ENCODE results near the gene XPR1. TPM values are rescaled to one million over a fixed set of nuclear protein-coding genes. Genes with fewer than 3 reads are reported as not detected.
"Not testable (repeated sequence)": the region's sequence is repeated elsewhere in the genome, so short reads cannot be mapped to it uniquely, and the experiment has no call there.

Gene XPR1
- polyA plus RNA-seq, 1 donor = 9.3 TPM

DNA sequence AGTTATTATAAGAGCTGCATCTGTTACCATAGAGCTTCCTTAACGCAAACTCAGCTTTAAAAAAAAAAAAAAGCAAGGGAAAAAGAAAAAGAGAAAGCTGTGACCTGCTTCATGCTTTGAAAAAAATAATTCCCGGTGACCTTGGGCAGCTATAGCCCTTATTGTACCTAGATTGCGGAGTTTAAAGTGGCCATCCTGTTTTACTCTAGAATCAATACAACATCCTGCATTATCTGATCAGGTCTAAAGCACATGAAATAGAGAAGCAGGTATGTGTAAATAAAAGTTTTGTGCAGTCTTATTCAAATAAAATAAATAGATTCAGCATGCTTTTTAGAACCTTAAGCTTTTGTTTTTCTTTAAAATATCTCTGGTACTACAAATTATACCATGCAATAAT, 154.1 kb downstream of the XPR1 start:
- no peak for DNase-seq

GRCh38 chr1:180786624-180787023, 154.8 kb downstream of the XPR1 start:
- DNase-seq = no peak

DNA sequence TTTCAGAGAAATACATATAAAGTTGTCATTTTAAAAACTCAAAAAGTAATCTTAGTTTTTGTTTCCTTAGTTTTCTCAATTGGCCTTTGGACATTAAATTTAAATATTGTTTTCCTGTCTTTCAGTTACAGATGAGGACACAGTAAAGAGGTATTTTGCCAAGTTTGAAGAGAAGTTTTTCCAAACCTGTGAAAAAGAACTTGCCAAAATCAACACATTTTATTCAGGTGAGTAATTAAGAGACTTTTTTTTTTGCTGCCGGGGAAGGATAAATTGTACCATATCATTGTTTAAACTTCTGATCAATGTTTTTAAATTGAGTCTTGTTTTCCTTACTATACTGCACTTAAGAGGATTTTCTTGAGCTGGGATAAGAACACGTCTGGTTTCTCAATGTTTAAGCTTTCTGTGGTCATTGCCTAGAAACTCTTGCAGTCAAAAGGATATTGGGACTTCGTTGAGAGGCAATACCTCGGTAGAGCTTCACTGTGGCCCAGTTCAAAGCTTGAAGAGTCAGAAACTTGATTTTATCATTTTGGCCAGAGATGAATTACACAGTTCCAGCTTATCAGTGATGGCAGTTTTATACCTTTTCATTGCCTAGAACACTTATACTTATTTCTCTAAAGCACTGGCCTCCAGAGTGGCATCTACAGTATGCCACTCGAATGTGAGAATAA, 155.9 kb downstream of the XPR1 start:
- no peak for DNase-seq

GRCh38 chr1:180789460-180789859, 157.6 kb downstream of the XPR1 start:
- no peak for DNase-seq

- not testable (repeated sequence) for DNase-seq
Measured at GRCh38 chr1:180791152-180791551, 159.3 kb downstream of the XPR1 start.

GRCh38 chr1:180791806-180792205, 160.0 kb downstream of the XPR1 start:
- DNase-seq = no peak

DNA sequence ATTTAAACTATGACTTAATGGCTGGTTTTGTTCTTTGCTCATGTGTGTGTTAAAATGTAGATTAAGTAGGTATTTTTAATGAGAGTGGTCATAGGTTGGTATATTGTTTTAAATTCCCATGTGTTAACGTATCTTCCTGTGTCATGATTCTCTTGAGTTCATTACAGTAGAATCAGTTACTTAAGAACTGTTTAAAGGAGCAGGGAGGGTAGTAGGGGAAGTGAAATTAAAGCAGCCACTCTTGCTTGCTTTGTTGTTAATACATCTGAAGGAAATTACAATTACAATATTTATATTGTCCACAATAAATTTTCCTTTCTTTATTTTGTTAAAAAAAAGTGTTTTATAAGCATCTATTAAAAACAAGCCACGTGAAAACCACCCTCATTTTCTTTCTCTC, 161.6 kb downstream of the XPR1 start:
- DNase-seq = no peak

DNA sequence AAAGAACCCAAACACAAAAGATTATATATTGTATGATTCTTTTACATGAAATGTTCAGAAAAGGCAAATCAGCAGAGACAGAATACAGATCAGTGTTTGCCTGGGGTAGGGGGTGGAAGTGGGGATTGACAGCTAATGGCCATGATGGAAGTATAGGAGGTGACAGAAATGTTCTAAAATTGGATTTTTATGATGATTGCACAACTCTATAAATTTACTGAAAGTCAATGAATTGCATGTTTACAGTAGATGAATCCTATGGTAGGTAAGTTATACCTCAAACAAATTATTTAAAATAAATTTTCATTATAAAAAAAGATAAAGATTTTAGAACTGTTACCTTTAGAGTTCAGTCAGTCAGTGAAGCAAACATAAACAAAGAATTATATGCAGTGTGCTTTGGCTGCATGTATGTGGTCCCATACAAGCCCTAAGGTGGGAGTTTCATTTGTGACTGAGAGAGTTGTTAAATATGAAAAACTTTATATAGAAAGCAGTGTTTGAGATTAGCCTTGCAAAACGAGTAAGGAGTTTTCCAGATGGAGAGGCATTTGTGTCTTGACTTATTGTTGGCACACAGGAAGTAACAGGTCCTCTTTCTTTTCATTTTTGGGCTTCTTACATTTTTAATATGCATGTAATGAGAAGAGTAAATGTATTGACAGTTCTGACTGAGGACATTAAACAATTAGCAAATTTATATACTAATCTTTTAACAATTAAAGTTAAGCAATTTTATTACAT, 165.2 kb downstream of the XPR1 start:
- DNase-seq = peak; percentile 1

- DNase-seq = no peak
Measured at GRCh38 chr1:180800945-180801344, 169.1 kb downstream of the XPR1 start.

DNA sequence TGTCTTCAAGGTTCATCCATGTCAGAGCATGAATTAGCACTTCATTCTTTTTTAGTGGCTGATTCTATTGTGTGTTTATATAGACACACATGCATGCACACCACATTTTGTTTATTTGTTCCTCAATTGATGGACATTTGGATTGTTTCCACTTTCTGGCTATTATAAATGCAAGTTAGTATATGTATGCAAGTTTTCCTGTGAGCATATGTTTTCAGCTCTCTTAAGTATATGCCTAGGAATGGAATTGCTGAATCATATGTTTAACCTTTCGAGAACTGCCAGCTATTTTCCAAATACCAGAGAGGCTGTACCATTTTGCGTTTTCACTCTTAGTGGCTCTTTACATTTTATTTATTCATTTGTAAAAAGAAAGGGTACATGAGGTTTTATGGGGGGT, 171.0 kb downstream of the XPR1 start:
- no peak for DNase-seq

DNA sequence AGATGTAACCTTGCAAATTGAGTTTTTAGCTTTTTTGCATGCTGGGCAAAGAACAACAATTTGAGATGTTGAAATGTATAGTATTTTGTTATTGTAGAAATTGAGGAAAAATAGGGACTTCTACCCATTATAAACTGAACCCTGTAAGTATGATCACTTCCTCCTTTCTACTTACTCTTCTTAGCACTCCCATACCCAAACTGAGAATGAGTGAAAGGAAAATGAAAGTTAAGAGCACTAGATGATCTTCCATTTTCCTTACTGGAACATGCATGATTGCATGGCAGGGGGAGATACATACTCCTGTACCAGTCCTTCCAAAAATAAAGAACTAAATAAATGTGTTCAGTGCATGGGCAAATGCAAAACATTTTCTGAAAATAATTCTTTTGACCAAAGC, 173.5 kb downstream of the XPR1 start:
- no peak for DNase-seq

DNA sequence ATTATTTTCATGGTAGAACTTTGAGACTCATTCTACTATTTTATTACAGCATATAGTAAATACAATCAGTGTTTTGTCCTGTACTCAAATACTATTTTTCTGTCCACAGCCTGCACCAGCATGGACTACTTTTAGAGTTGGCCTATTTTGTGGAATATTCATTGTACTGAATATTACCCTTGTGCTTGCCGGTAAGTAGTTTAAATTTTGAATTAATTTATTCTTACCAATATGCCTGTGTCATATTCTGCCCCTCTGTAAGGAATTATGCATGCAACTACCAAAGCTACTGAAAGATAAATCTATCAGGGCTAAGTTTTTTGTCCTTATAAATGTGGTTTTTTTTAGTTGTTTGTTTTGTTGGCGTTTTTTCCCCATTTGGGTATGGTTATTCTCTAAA, 179.5 kb downstream of the XPR1 start:
- DNase-seq = no peak

- no peak for DNase-seq
Measured at GRCh38 chr1:180811886-180812285, 180.1 kb downstream of the XPR1 start.

DNA sequence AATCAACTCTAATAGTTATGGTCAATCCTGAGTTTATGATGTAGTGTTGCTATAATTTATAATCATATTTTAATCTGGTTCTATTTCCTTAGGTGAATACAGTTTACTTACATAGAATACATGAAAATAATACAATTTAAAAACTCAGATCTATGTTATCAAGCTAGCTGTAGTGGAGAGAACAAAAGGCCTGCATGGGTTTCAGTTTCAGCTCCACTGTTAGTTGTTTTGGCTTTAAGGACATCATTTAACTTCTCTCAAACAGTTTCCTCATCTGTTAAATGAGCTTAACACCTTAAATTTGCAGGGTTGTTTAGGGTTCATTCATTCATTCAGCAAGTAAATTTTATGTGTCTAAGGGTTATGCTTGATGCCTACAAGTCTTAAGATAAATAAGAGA, 182.4 kb downstream of the XPR1 start:
- DNase-seq = no peak

GRCh38 chr1:180815188-180815587, 183.4 kb downstream of the XPR1 start:
- DNase-seq = no peak

DNA sequence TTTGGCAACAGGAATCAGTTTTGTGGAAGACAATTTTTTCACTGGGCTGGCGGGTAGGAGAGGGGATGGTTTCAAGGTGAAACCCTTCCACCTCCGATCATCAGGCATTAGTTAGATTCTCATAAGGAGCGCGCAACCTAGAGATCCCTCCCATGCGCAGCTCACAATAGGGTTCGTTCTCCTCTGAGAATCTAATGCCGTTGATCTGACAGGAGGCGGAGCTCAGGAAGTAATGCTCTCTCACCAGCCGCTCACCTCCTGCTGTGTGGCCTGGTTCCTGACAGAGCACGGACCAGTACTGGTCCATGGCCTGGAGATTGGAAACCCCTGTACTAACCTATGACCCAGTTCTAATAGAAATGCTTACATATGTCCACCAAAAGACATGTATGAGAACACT, 184.3 kb downstream of the XPR1 start:
- DNase-seq = no peak

DNA sequence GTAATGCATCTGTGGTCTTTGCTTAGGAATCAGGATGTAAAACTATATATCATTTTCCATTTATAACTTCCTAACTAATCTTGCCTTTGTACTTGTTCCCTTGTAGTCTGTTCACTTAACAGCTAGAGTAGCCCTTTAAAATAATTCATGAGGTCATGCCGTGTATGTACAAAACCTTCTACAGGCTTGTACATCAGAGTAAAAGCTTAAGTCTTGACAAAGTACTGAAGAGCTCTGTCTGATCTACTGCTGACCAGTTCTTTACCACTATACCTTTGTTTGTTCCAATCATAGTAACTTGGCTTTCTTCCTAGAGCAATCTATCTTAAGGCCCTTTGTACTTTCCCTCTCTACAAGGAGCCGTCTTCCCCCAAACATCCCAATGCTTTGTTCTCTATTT, 190.1 kb downstream of the XPR1 start:
- no peak for DNase-seq

- DNase-seq = not testable (repeated sequence)
Measured at GRCh38 chr1:180831507-180831906, 199.7 kb downstream of the XPR1 start.

DNA sequence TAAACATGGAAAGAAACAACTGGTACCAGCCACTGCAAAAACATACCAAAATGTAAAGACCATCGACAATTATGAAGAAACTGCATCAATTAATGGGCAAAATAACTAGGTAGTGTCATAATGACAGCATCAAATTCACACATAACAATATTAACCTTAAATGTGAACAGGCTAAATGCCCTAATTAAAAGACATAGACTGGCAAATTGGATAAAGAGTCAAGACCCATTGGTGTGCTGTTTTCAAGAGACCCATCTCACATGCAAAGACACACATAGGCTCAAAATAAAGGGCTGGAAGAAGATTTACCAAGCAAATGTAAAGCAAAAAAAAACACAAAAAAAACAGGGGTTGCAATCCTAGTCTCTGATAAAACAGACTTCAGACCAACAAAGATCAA, 201.4 kb downstream of the XPR1 start:
- not testable (repeated sequence) for DNase-seq

DNA sequence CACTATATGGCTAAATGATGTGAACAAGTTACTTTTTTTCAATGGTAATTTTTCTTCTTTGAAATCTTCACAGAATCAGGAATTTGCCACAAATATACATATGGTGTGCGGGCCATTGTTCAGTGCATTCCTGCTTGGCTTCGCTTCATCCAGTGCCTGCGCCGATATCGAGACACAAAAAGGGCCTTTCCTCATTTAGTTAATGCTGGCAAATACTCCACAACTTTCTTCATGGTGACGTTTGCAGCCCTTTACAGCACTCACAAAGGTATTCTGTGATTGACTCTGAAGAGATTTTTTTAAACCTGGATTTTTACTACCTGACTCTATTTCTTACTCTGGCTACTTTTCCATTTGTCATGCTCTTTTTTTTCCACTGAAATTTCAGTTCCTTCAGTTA, 204.6 kb downstream of the XPR1 start:
- no peak for DNase-seq

DNA sequence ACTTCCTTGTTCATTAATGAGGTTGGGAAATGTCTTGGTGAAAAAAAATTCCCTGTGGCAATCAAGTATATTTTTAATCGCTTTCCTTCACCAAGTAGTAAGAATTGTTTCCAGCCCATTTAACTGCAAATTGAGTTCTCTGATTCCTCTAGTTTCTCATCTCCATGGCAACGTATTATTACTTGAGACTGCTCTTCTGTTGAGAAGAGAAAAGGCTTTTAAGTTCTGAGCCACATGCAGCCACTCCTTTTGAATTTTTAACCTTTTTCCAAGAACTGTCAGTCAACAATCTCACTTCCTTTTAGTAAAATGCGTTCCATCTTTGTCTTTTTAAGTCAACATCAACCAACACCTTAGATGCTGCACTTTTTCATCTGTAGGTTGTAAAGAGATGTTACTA, 205.2 kb downstream of the XPR1 start:
- no peak for DNase-seq

- DNase-seq = no peak
Measured at GRCh38 chr1:180838535-180838934, 206.7 kb downstream of the XPR1 start.

DNA sequence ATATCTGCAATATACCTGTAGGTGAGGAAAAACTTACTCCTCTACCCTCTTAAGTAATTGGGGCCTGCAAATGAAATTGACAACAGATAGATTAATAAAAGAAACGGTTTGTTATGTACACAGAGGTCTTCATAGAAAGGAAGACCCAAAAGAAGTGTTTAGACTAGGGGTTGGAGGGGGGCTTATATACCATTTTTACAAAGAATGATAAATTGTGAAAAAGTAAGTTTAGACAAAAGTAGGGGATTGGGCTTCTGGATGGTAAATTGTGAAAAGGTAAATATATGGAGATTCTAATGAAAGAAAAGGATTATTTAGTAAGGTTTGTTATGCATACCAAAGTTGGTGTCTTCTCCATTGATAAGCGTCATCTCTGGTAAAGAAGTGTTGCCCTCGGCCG, 207.7 kb downstream of the XPR1 start:
- DNase-seq = no peak

DNA sequence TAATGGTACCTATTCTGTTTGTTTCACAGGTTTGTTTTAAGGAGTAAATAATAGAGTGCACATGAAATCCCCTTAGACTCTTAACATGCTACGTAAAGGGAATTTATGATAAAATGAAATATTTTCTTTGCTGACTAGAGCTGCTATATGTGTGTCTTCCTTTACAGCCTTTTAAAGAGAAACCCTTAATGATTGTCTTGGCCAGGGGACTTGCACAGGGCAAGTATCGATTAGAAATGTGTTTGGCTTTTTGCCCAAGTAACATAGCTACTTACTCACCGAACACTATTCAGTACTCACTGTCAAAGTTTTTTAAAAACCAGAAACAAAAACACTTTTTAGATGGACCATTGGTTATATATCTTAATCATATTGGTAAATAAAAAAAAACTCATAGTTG, 209.6 kb downstream of the XPR1 start:
- no peak for DNase-seq

GRCh38 chr1:180842052-180842451, 210.2 kb downstream of the XPR1 start:
- DNase-seq = no peak

All from hindlimb muscle (tissue), 1 donor.